Esophagus muscularis mucosa (tissue), 4 donors: Measurements from ENCODE around the gene BCAP29.
"Not testable (repeated sequence)": the region's sequence is repeated elsewhere in the genome, so short reads cannot be mapped to it uniquely, and the experiment has no call there.

Source experiments
- CTCF ChIP-seq, 3 experiments: fragments of 200-600 bp in 2 of 3; fragments of 450-650 bp in 1 of 3; sonication (generic) in 2 of 3; IDR thresholded peaks; one replicate each; pipeline ENCODE4 v1.5.1; 2017 to 2019; ENCODE audit warnings: antibody characterized with exemption in 3 of 3, mild to moderate bottlenecking in 2 of 3, moderate library complexity in 1 of 3
- EP300 ChIP-seq: sonication (generic); formaldehyde crosslinking; IDR thresholded peaks from one replicate; pipeline ENCODE4 v1.6.1; 2017; ENCODE audit warnings: antibody characterized with exemption
- POLR2A ChIP-seq: fragments of 450-650 bp; IDR thresholded peaks from one replicate; pipeline ENCODE4 v1.6.1; 2017; ENCODE audit warnings: antibody characterized with exemption, moderate library complexity, mild to moderate bottlenecking, low read depth
- POLR2AphosphoS5 ChIP-seq, 2 donors: sonication (generic); formaldehyde crosslinking; IDR thresholded peaks; one replicate each; pipeline ENCODE4 v1.6.1; 2017; ENCODE audit warnings: antibody characterized with exemption in 2 of 2

- TF ChIP-seq CTCF (IDR thresholded peaks at IDR 0.05); EP300; POLR2A; POLR2AphosphoS5 (IDR thresholded peaks at IDR 0.05): not testable (repeated sequence)
These were observed 59.0 kb downstream of the BCAP29 start for GRCh38 chr7:107639070-107639469.
